Mesenchymal stem cell (in vitro differentiated cells and primary cell): Measurements from ENCODE around the gene INPP5A.

Experiments
- DNase-seq: peaks from one replicate; pipeline ENCODE4 v3.0.0-alpha.2; 2013
- H2AFZ ChIP-seq: one replicate; pipeline ENCODE4 v1.6.1; 2013; ENCODE audit warnings: low read depth, mild to moderate bottlenecking, control low read depth, inconsistent platforms, low read length, moderate library complexity
- H2AK5ac ChIP-seq: 2 replicates; pipeline ENCODE4 v1.6.1; 2013; ENCODE audit warnings: low read length, moderate library complexity, mild to moderate bottlenecking, inconsistent platforms; ENCODE audit not compliant: severe bottlenecking
- H2BK120ac ChIP-seq: one replicate; pipeline ENCODE4 v1.6.1; 2013; ENCODE audit warnings: low read depth, mild to moderate bottlenecking, inconsistent platforms, low read length, moderate library complexity
- H2BK12ac ChIP-seq, 2 experiments: one replicate each; pipeline ENCODE4 v1.6.1; 2013; ENCODE audit warnings: inconsistent platforms in 2 of 2, low read length in 2 of 2, mild to moderate bottlenecking in 2 of 2, moderate library complexity in 2 of 2, control low read depth in 1 of 2
- H2BK15ac ChIP-seq: one replicate; pipeline ENCODE4 v1.6.1; 2013; ENCODE audit warnings: mild to moderate bottlenecking, low read depth, inconsistent platforms; ENCODE audit not compliant: poor library complexity, severe bottlenecking
- H2BK5ac ChIP-seq: 2 replicates; pipeline ENCODE4 v1.6.1; 2013; ENCODE audit warnings: low read depth, mild to moderate bottlenecking, low read length, control low read depth, inconsistent platforms; ENCODE audit not compliant: poor library complexity, severe bottlenecking
- H3K14ac ChIP-seq, 2 experiments: one replicate each; pipeline ENCODE4 v1.6.1; 2013; ENCODE audit warnings: inconsistent platforms in 2 of 2, low read length in 2 of 2, control low read depth in 1 of 2, mild to moderate bottlenecking in 1 of 2, moderate library complexity in 1 of 2
- H3K18ac ChIP-seq, 2 experiments: one replicate each; pipeline ENCODE4 v1.6.1; 2013; ENCODE audit warnings: inconsistent platforms in 2 of 2, low read length in 2 of 2, control low read depth in 1 of 2, low read depth in 1 of 2, mild to moderate bottlenecking in 1 of 2
- H3K23ac ChIP-seq, 2 experiments: one replicate each; pipeline ENCODE4 v1.6.1; 2013; ENCODE audit warnings: inconsistent platforms in 2 of 2, low read length in 2 of 2, mild to moderate bottlenecking in 2 of 2, moderate library complexity in 2 of 2, control low read depth in 1 of 2
- H3K27ac ChIP-seq: 2 replicates; pipeline ENCODE4 v1.5.1; 2013; ENCODE audit warnings: mild to moderate bottlenecking, moderate library complexity, low read length, control low read depth, inconsistent platforms; ENCODE audit not compliant: poor library complexity, severe bottlenecking
- H3K27me3 ChIP-seq, 2 experiments: 2 replicates each; pipeline versions ENCODE4 v1.6.1 to v1.7.0; 2013; ENCODE audit warnings: low read length in 2 of 2, mild to moderate bottlenecking in 2 of 2, moderate library complexity in 2 of 2, control low read depth in 1 of 2, inconsistent platforms in 1 of 2; ENCODE audit not compliant: control insufficient read depth in 1 of 2, insufficient read depth in 1 of 2
- H3K36me3 ChIP-seq, 2 experiments: 2 replicates each; pipeline versions ENCODE4 v1.6.1 to v1.7.0; 2013; ENCODE audit warnings: low read length in 2 of 2, control low read depth in 1 of 2, inconsistent platforms in 1 of 2, low read depth in 1 of 2, mild to moderate bottlenecking in 1 of 2; ENCODE audit not compliant: insufficient read depth in 2 of 2, control insufficient read depth in 1 of 2
- H3K4ac ChIP-seq, 2 experiments: one replicate each; pipeline ENCODE4 v1.6.1; 2013; ENCODE audit warnings: inconsistent platforms in 2 of 2, low read length in 2 of 2, mild to moderate bottlenecking in 2 of 2, moderate library complexity in 2 of 2, control low read depth in 1 of 2, low read depth in 1 of 2
- H3K4me1 ChIP-seq: 2 replicates; pipeline ENCODE4 v1.6.1; 2013; ENCODE audit warnings: low read depth, low read length, control low read depth; ENCODE audit not compliant: control insufficient read depth, insufficient read depth
- H3K4me2 ChIP-seq: 2 replicates; pipeline ENCODE4 v1.6.1; 2013; ENCODE audit warnings: low read length, mild to moderate bottlenecking, inconsistent platforms; ENCODE audit not compliant: poor library complexity, severe bottlenecking
- H3K4me3 ChIP-seq, 2 experiments: 2 replicates each; pipeline versions ENCODE4 v1.5.1 to v1.7.0; 2013; ENCODE audit warnings: low read length in 2 of 2, mild to moderate bottlenecking in 2 of 2, control low read depth in 1 of 2, low read depth in 1 of 2; ENCODE audit not compliant: insufficient read depth in 1 of 2
- H3K79me1 ChIP-seq: replicated peaks from 2 replicates; pipeline ENCODE4 v1.6.1; 2013; ENCODE audit warnings: mild to moderate bottlenecking, control low read depth, low read length, inconsistent platforms; ENCODE audit not compliant: poor library complexity, severe bottlenecking
- H3K9ac ChIP-seq: 2 replicates; pipeline ENCODE4 v1.7.0; 2013; ENCODE audit warnings: mild to moderate bottlenecking, low read length, moderate library complexity
- H3K9me3 ChIP-seq: 2 replicates; pipeline ENCODE4 v1.7.0; 2013; ENCODE audit warnings: mild to moderate bottlenecking, low read length; ENCODE audit not compliant: control insufficient read depth
- H4K8ac ChIP-seq: one replicate; pipeline ENCODE4 v1.6.1; 2013; ENCODE audit warnings: inconsistent platforms, mild to moderate bottlenecking, low read length, moderate library complexity
- H4K91ac ChIP-seq: one replicate; pipeline ENCODE4 v1.6.1; 2013; ENCODE audit warnings: mild to moderate bottlenecking, low read length, inconsistent platforms
- WGBS: methylation state at CpG from one replicate; pipeline ENCODE4 v1.1.7; 2013; ENCODE audit warnings: mixed read lengths; 5-methylcytosine and 5-hydroxymethylcytosine counted together

The INPP5A gene

DNA sequence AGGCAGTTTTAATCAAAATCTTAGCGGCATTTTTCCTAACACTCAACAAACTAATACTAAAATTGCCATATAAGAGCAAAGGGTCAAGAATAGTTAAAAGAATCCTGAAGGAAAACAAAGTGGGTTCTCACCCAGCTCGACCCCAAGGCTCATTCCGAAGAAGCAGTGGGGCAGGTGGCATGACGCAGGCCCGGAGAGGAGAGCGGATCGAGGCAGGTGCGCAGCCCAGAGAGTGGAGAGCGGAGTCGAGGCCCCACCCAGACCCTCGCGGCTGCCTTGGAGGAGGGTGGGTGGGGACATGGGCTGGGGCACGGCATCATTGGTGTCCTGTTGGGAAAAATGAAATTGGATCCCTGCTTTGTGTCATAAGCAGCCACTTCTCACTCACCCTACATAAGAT lies 109.8 kb downstream of the INPP5A start:
- Histone ChIP-seq H3K4me3 (no peak overlapping the region), H3K4me2 (no peak overlapping the region), H3K79me1 (peaks cover 20% of the 10 kb centered on the region), H4K91ac (no peak overlapping the region), H2AK5ac (no peak overlapping the region), H4K8ac (no peak overlapping the region), H3K27me3 (no peaks in the 10 kb centered on the region), H3K4me1 (peaks cover 4% of the 10 kb centered on the region), H3K14ac (no peak overlapping the region), H3K36me3 (peaks cover 2 to 46% of the 10 kb centered on the region in 2 experiments), H3K9me3 (no peaks in the 10 kb centered on the region), H2BK120ac (no peak overlapping the region), H2AFZ (no peak overlapping the region), H3K18ac (no peak overlapping the region), H2BK12ac (no peak overlapping the region), H3K4ac (no peak overlapping the region), H2BK15ac (no peak overlapping the region), H3K27ac (no peak overlapping the region), H3K23ac (no peak overlapping the region), H3K9ac (no peak overlapping the region), H2BK5ac (no peak overlapping the region)
- 96% methylated on average over 7 of the region's 13 CpGs for WGBS
- DNase-seq: no peak

- WGBS: 93% methylated on average over 25 of the region's 26 CpGs
- peaks cover 10 to 52% of the 10 kb centered on the region in 2 experiments for H3K36me3 ChIP-seq
- H3K23ac ChIP-seq: no peak overlapping the region
Measured at GRCh38 chr10:132648072-132648850, 110.7 kb downstream of the INPP5A start.

GRCh38 chr10:132648851-132649528 lies 111.4 kb downstream of the INPP5A start:
- H2AFZ ChIP-seq: no peak overlapping the region
- H3K36me3 ChIP-seq: peaks cover 11 to 57% of the 10 kb centered on the region in 2 experiments
- no peak for DNase-seq
- 94% methylated on average over 18 of the region's 20 CpGs for WGBS
- no peak overlapping the region for H4K91ac ChIP-seq
- no peak overlapping the region for H2AK5ac ChIP-seq
- no peaks in the 10 kb centered on the region for H3K9me3 ChIP-seq
- H3K27me3 ChIP-seq: no peaks in the 10 kb centered on the region
- H3K18ac ChIP-seq: no peak overlapping the region
- H2BK12ac ChIP-seq: no peak overlapping the region
- H3K27ac ChIP-seq: no peak overlapping the region
- no peak overlapping the region for H3K4me3 ChIP-seq
- H3K23ac ChIP-seq: no peak overlapping the region
- H2BK5ac ChIP-seq: no peak overlapping the region
- H3K4ac ChIP-seq: no peak overlapping the region
- H2BK120ac ChIP-seq: no peak overlapping the region
- no peak overlapping the region for H3K4me2 ChIP-seq
- H3K79me1 ChIP-seq: peaks cover 12% of the 10 kb centered on the region
- no peak overlapping the region for H3K9ac ChIP-seq
- no peak overlapping the region for H2BK15ac ChIP-seq
- no peak overlapping the region for H4K8ac ChIP-seq
- no peak overlapping the region for H3K14ac ChIP-seq
- peaks cover 4% of the 10 kb centered on the region for H3K4me1 ChIP-seq

More at GRCh38 chr10:132648072-132648850, 110.7 kb downstream of the INPP5A start:
- Histone ChIP-seq H3K79me1 (peaks cover 17% of the 10 kb centered on the region), H3K18ac (no peak overlapping the region), H2BK120ac (no peak overlapping the region), H2BK12ac (no peak overlapping the region), H3K4me1 (peaks cover 4% of the 10 kb centered on the region), H2BK15ac (no peak overlapping the region), H4K8ac (no peak overlapping the region), H3K9me3 (no peaks in the 10 kb centered on the region), H4K91ac (no peak overlapping the region), H3K4ac (no peak overlapping the region), H3K4me3 (no peak overlapping the region), H3K27ac (no peak overlapping the region), H3K14ac (no peak overlapping the region), H2BK5ac (no peak overlapping the region), H3K4me2 (no peak overlapping the region), H3K9ac (no peak overlapping the region), H3K27me3 (no peaks in the 10 kb centered on the region), H2AFZ (no peak overlapping the region), H2AK5ac (no peak overlapping the region)
- DNase-seq: no peak

- Histone ChIP-seq H3K4ac (no peak overlapping the region), H3K36me3 (peaks cover 11 to 52% of the 10 kb centered on the region in 2 experiments), H2AFZ (no peak overlapping the region), H3K27me3 (no peaks in the 10 kb centered on the region), H2BK5ac (no peak overlapping the region), H3K4me3 (no peak overlapping the region), H2BK12ac (no peak overlapping the region), H4K8ac (no peak overlapping the region), H3K27ac (no peak overlapping the region), H3K9me3 (no peaks in the 10 kb centered on the region), H3K14ac (no peak overlapping the region), H3K79me1 (peaks cover 11% of the 10 kb centered on the region), H2BK15ac (no peak overlapping the region), H2BK120ac (no peak overlapping the region), H3K18ac (no peak overlapping the region), H2AK5ac (no peak overlapping the region), H4K91ac (no peak overlapping the region), H3K23ac (no peak overlapping the region), H3K9ac (no peak overlapping the region), H3K4me2 (no peak overlapping the region), H3K4me1 (peaks cover 4% of the 10 kb centered on the region)
- DNase-seq: no peak
- 95% methylated on average over 20 of the region's 20 CpGs for WGBS
Measured at GRCh38 chr10:132649651-132650360, 112.2 kb downstream of the INPP5A start.
